Measurements from ENCODE around the gene REPS1. TPM values are rescaled to one million over a fixed set of nuclear protein-coding genes. Genes with fewer than 3 reads are reported as not detected.
A peak's percentile ranks its signal among the peaks of the same experiment; 100 is the strongest.

The REPS1 gene, protein sequence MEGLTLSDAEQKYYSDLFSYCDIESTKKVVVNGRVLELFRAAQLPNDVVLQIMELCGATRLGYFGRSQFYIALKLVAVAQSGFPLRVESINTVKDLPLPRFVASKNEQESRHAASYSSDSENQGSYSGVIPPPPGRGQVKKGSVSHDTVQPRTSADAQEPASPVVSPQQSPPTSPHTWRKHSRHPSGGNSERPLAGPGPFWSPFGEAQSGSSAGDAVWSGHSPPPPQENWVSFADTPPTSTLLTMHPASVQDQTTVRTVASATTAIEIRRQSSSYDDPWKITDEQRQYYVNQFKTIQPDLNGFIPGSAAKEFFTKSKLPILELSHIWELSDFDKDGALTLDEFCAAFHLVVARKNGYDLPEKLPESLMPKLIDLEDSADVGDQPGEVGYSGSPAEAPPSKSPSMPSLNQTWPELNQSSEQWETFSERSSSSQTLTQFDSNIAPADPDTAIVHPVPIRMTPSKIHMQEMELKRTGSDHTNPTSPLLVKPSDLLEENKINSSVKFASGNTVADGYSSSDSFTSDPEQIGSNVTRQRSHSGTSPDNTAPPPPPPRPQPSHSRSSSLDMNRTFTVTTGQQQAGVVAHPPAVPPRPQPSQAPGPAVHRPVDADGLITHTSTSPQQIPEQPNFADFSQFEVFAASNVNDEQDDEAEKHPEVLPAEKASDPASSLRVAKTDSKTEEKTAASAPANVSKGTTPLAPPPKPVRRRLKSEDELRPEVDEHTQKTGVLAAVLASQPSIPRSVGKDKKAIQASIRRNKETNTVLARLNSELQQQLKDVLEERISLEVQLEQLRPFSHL
- total RNA-seq (10 to 100 TPM; 55.9 to 74.6 (median 69.7) TPM), polyA plus RNA-seq (10 to 100 TPM; 24.7 to 48.2 TPM), total RNA-seq (111 reads per million, percentile 86 among the genes with 10 or more reads in this experiment)

DNA sequence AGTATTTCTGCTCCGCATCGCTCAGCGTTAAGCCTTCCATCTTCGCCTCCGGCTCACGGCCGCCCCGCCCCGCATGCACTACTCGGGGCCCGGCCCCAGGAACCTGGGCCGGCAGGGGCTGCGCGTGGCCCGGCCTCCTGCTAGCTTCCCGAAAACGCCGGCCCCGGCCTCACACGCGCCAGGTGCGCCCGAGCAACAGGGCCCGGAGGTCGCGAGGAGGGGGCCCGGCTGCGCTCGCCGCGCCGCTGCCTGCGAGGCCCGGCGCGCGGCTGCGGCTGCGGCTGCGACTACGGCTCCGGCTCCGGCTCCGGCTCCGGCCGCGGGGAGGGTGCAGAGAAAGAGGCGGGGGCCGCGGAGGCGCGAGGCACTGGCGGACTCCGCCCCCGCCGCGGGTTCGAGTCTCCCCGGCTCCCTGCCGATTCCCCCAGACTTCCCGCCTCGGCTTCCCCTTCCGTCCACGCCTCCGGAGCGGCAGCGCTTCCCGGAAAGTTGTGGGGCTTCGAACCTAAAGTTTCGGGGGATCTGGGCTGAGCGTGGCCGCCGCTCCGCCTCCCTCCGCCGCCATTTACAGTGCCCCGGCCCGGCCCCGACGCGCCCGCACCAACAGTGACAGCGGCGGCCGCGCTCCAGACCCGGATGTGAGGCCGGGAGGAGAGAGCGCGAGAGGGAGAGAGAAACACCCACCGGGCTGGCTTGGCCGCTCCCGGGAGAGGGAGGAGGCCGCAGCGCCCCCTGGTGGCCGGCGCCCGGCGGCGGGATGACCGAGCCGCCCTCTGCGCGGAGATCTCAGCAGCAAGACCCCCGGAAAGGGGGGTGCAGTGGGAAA is at the start of gene REPS1:
Gene REPS1 (minus strand): TSS at position 611 of the 826 bp plus-strand sequence. CDS start 571 bp downstream, at position 40.
- peaks cover 0 to 2% (median 0%) of the 10 kb centered on the region in 5 donors for H3K27me3 Mint-ChIP-seq
- H3K4me3 Mint-ChIP-seq, result peak within 1 kb of the TSS in 7 of 10 donors; percentile 86 to 94 (median 92)

GRCh38 chr6:139037490-139037889 is 49.4 kb upstream of the REPS1 start:
- Mint-ChIP-seq H3K9me3 (peaks cover 0 to 2% (median 0%) of the 10 kb centered on the region in 11 donors), H3K27ac (peak overlapping the region in 5 of 9 donors; percentile 29 to 71 (median 45)), H3K4me3 (no peak overlapping the region), H3K36me3 (peaks cover 12 to 61% (median 47%) of the 10 kb centered on the region in 5 donors), H3K4me1 (peaks cover 18 to 51% (median 36%) of the 10 kb centered on the region in 7 donors), H3K27me3 (no peaks in the 10 kb centered on the region)
- intact Hi-C loops (cut with micrococcal nuclease), result no loop called here
- Histone ChIP-seq H3K27ac (ENCODE audit: low read depth, low read length) (no peak overlapping the region), H3K4me3 (ENCODE audit: low read length) (no peak overlapping the region), H3K4me1 (ENCODE audit: control insufficient read depth in 2 of 2, insufficient read depth in 2 of 2, low read length in 2 of 2) (no peaks in the 10 kb centered on the region), H3K27me3 (ENCODE audit: control insufficient read depth in 2 of 2, insufficient read depth in 2 of 2, low read length in 2 of 2) (no peaks in the 10 kb centered on the region), H3K36me3 (ENCODE audit: control insufficient read depth in 2 of 3, insufficient read depth in 3 of 3, low read length in 3 of 3) (peaks cover 3 to 61% (median 4%) of the 10 kb centered on the region in 3 experiments), H3K9me3 (ENCODE audit: control insufficient read depth in 2 of 3, low read length in 3 of 3) (no peaks in the 10 kb centered on the region)
- CTCF ChIA-PET, result no interaction called here
- POLR2A ChIA-PET, result interaction anchor here (0.6 to 1.0 kb wide), 4 partner anchors 22 to 153 kb away, joined by 3 read pairs; no protein-coding TSS in a partner anchor
- DNase-seq, result no peak
- no peak for ATAC-seq

More for the DNA sequence above, at the start of gene REPS1:
- ATAC-seq, result peak; percentile 95
- intact Hi-C loops (cut with micrococcal nuclease), result loop anchor here (1.0 to 5.0 kb wide), 11 partner anchors 40 to 387 kb away; partner anchors contain the start of genes ABRACL (in 2 of the 2), CCDC28A (in 2 of the 2), CITED2 (in 2 of the 2) and HECA (in 1 of the 2)
- Mint-ChIP-seq H3K4me1 (peaks cover 7 to 24% (median 13%) of the 10 kb centered on the region in 7 donors), H3K9me3 (no peaks in the 10 kb centered on the region), H3K27ac (peak within 1 kb of the TSS; percentile 84 to 96 (median 91)), H3K36me3 (no peaks in the 10 kb centered on the region)
- Histone ChIP-seq H3K4me3 (ENCODE audit: low read length) (peak within 1 kb of the TSS; percentile 61), H3K4me1 (ENCODE audit: control insufficient read depth in 2 of 2, insufficient read depth in 2 of 2, low read length in 2 of 2) (peaks cover 32 to 40% of the 10 kb centered on the region in 2 donors), H3K27me3 (ENCODE audit: control insufficient read depth in 2 of 2, insufficient read depth in 2 of 2, low read length in 2 of 2) (no peaks in the 10 kb centered on the region), H3K27ac (ENCODE audit: low read depth, low read length) (peak within 1 kb of the TSS; percentile 89), H3K36me3 (ENCODE audit: control insufficient read depth in 2 of 3, insufficient read depth in 3 of 3, low read length in 3 of 3) (peaks cover 0 to 7% (median 0%) of the 10 kb centered on the region in 3 experiments), H3K9me3 (ENCODE audit: control insufficient read depth in 2 of 3, low read length in 3 of 3) (no peaks in the 10 kb centered on the region)
- peak; percentile 83 to 97 (median 89) for DNase-seq
- CTCF ChIA-PET, result interaction anchor here (0.6 to 5.6 kb wide), 7 partner anchors 31 to 1260 kb away, joined by 3 to 27 read pairs (median 3); no protein-coding TSS in a partner anchor
- POLR2A ChIA-PET, result interaction anchor here (0.5 to 4.3 kb wide), 17 partner anchors 30 to 387 kb away, joined by 3 to 34 read pairs (median 5); partner anchors contain the start of genes ABRACL, CITED2 and TXLNB

DNA sequence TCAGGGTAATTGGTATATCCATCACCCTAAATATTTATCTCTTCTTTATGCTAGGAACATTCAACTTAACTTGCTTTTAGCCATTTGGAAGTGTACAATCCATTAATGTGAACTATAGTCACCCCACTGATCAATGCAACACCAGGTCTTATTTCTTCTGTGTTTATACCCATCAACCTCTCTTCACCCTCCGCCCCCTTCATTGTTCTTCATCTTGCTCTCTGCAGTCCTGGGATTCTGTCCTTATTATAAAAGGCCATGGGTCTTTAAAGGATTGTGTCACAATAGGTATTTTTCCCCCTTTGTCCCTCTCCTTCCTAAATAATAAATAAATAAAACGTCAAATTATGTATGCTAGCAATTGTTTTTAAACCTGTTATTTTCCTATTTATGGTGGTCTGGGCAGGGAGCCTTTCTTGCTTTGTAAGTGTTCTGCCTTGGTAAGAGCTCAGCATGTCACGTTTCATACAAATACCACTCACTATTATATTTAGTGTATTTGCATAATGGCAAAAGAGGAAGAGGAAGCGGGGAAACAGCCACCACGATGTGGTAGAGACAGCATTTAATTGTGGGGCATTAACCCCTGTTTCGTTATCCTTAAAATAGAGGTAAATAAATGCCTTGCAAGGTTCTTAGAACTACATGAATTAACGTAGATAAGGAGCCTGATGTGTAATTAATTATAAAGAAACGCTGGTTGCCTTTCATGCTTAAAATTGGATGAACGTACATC is 42.3 kb upstream of the REPS1 start:
- peak in 7 of 9 donors; percentile 11 to 39 (median 24) for DNase-seq
- peak overlapping the region; percentile 72 for H3K4me3 ChIP-seq (ENCODE audit: low read length)
- H3K4me1 ChIP-seq (ENCODE audit: control insufficient read depth in 2 of 2, insufficient read depth in 2 of 2, low read length in 2 of 2), result peaks cover 3 to 18% of the 10 kb centered on the region in 2 donors
- ATAC-seq, result peak; percentile 30
- no peaks in the 10 kb centered on the region for H3K9me3 ChIP-seq (ENCODE audit: control insufficient read depth in 2 of 3, low read length in 3 of 3)
- H3K27ac ChIP-seq (ENCODE audit: low read depth, low read length), result peak overlapping the region; percentile 88
- H3K4me3 Mint-ChIP-seq, result no peak overlapping the region
- ChIA-PET CTCF (interaction anchor here (0.6 to 1.0 kb wide), 3 partner anchors 19 to 102 kb away, joined by 3 to 4 read pairs (median 3); no protein-coding TSS in a partner anchor), POLR2A (interaction anchor here (0.5 to 4.5 kb wide), 18 partner anchors 8 to 344 kb away, joined by 3 to 22 read pairs (median 5); partner anchors contain the start of genes CITED2 and REPS1)
- intact Hi-C loops (cut with micrococcal nuclease), result loop anchor here in 1 of 2 donors (2.0 kb wide), 1 partner anchor 334 kb away; no protein-coding TSS in a partner anchor
- no peaks in the 10 kb centered on the region for H3K27me3 Mint-ChIP-seq
- H3K9me3 Mint-ChIP-seq, result no peaks in the 10 kb centered on the region
- H3K36me3 ChIP-seq (ENCODE audit: control insufficient read depth in 2 of 3, insufficient read depth in 3 of 3, low read length in 3 of 3), result peaks cover 0 to 21% (median 0%) of the 10 kb centered on the region in 3 experiments
- H3K4me1 Mint-ChIP-seq, result peaks cover 13 to 43% (median 25%) of the 10 kb centered on the region in 7 donors
- peaks cover 0 to 20% (median 16%) of the 10 kb centered on the region in 5 donors for H3K36me3 Mint-ChIP-seq
- no peaks in the 10 kb centered on the region for H3K27me3 ChIP-seq (ENCODE audit: control insufficient read depth in 2 of 2, insufficient read depth in 2 of 2, low read length in 2 of 2)
- no peak overlapping the region for H3K27ac Mint-ChIP-seq

DNA sequence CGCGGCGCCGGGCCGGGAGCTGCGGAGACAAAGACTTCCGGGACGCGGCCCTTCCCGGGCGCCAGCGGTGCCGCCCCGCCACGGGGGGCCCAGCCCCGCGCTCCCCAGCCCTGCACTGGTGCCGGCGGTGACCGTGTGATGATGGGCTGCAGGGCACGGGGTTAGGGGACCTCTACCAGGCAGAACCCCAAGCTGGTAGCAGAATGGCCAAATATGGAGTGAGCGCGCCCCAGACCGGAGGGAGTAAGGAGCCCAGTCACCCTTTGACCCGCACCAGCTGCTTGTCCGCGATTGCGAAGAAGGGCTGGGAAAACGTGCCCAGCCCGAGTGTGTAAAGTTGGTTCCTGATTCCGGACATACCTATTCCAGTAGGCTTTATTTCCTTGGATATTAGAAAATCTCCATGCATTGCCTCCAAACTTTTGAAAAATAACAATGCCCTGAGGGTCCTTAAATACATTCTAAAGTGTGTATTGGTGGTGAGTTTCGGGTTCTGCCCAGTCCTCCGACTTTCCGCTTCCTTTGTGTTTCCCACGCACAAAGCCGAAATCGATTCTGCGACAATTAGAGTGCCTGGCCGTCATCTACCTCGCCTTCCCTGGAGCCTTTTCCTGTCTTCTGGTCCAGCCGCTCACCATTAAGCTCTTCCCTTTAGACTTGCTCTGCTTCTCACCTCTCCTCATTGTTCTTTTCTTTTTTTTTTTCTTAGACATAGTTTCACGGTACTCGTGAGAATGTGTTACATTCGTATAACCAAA is 41.6 kb upstream of the REPS1 start:
- Histone ChIP-seq H3K36me3 (ENCODE audit: control insufficient read depth in 2 of 3, insufficient read depth in 3 of 3, low read length in 3 of 3) (peaks cover 0 to 14% (median 0%) of the 10 kb centered on the region in 3 experiments), H3K4me1 (ENCODE audit: control insufficient read depth in 2 of 2, insufficient read depth in 2 of 2, low read length in 2 of 2) (peaks cover 3 to 18% of the 10 kb centered on the region in 2 donors), H3K27me3 (ENCODE audit: control insufficient read depth in 2 of 2, insufficient read depth in 2 of 2, low read length in 2 of 2) (no peaks in the 10 kb centered on the region), H3K9me3 (ENCODE audit: control insufficient read depth in 2 of 3, low read length in 3 of 3) (no peaks in the 10 kb centered on the region), H3K4me3 (ENCODE audit: low read length) (peak overlapping the region; percentile 72), H3K27ac (ENCODE audit: low read depth, low read length) (peak overlapping the region; percentile 88)
- intact Hi-C loops (cut with micrococcal nuclease), result loop anchor here (2.0 to 5.0 kb wide), 7 partner anchors 83 to 922 kb away; partner anchors contain the start of genes PERP (in 1 of the 2) and TXLNB (in 1 of the 2)
- H3K27ac Mint-ChIP-seq, result peak overlapping the region in 1 of 9 donors; percentile 96
- DNase-seq, result peak in 1 of 9 donors; percentile 11
- H3K4me1 Mint-ChIP-seq, result peaks cover 13 to 40% (median 25%) of the 10 kb centered on the region in 7 donors
- no peaks in the 10 kb centered on the region for H3K27me3 Mint-ChIP-seq
- ChIA-PET CTCF (interaction anchor here (0.5 to 1.1 kb wide), 3 partner anchors 19 to 345 kb away, joined by 3 read pairs; partner anchors contain the start of gene CITED2), POLR2A (interaction anchor here (0.5 to 4.5 kb wide), 27 partner anchors 9 to 344 kb away, joined by 3 to 22 read pairs (median 4); partner anchors contain the start of genes CITED2, HECA, REPS1 and TXLNB)
- no peaks in the 10 kb centered on the region for H3K9me3 Mint-ChIP-seq
- peak overlapping the region in 2 of 10 donors; percentile 88 to 96 for H3K4me3 Mint-ChIP-seq
- peaks cover 0 to 13% (median 10%) of the 10 kb centered on the region in 5 donors for H3K36me3 Mint-ChIP-seq
- ATAC-seq, result peak; percentile 10

Data from naive thymus-derived CD4-positive, alpha-beta T cell (primary cell).